ENCODE data around the gene SYN1.
"Not testable (repeated sequence)": the region's sequence is repeated elsewhere in the genome, so short reads cannot be mapped to it uniquely, and the experiment has no call there.

Gene SYN1

DNA sequence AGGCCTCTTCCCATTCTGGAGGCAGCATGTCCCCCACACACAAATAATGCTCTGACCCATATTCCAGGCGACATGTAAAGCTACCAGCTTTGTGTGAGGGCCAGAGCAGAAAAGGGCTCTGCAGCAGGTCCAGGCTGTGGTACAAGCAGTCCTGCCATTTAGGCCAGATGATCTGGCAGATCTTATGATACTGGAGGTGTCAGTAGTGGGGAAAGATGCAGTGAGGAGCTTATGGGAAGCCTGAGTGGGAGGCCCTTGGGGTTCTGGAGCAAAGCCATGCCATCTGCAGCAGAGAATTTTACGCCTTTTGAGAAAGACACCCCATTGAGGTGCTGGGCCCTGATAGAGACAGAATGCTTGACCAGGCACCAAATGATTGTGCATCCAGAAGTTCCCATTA is 7.7 kb downstream of the SYN1 start:
- Histone ChIP-seq H3K36me3 (ENCODE audit: insufficient read depth, low read length) (no peaks in the 10 kb centered on the region), H3K27ac (ENCODE audit: low read depth, low read length) (no peak overlapping the region), H3K4me3 (ENCODE audit: low read depth in 1 of 2, low read length in 2 of 2) (no peak overlapping the region), H3K4me1 (ENCODE audit: insufficient read depth, low read length) (no peaks in the 10 kb centered on the region), H3K27me3 (ENCODE audit: control insufficient read depth in 1 of 2, insufficient read depth in 2 of 2, low read length in 2 of 2) (no peaks in the 10 kb centered on the region), H3K9ac (ENCODE audit: low read length) (no peak overlapping the region), H3K9me3 (ENCODE audit: low read length) (no peaks in the 10 kb centered on the region)

- no peaks in the 10 kb centered on the region for H3K9me3 ChIP-seq (ENCODE audit: low read length)
- H3K27me3 ChIP-seq (ENCODE audit: control insufficient read depth in 1 of 2, insufficient read depth in 2 of 2, low read length in 2 of 2) = no peaks in the 10 kb centered on the region
- H3K27ac ChIP-seq (ENCODE audit: low read depth, low read length) = no peak overlapping the region
- H3K36me3 ChIP-seq (ENCODE audit: insufficient read depth, low read length) = no peaks in the 10 kb centered on the region
- no peak overlapping the region for H3K9ac ChIP-seq (ENCODE audit: low read length)
- H3K4me3 ChIP-seq (ENCODE audit: low read depth in 1 of 2, low read length in 2 of 2) = no peak overlapping the region
- no peaks in the 10 kb centered on the region for H3K4me1 ChIP-seq (ENCODE audit: insufficient read depth, low read length)
Observed at GRCh38 chrX:47611489-47611888, 8.2 kb downstream of the SYN1 start.

- H3K9me3 ChIP-seq (ENCODE audit: low read length) = no peaks in the 10 kb centered on the region
Observed at GRCh38 chrX:47610511-47610910, 9.1 kb downstream of the SYN1 start.

GRCh38 chrX:47608130-47608810 is 11.4 kb downstream of the SYN1 start:
- Histone ChIP-seq H3K4me1 (ENCODE audit: insufficient read depth, low read length) (no peaks in the 10 kb centered on the region), H3K4me3 (ENCODE audit: low read depth in 1 of 2, low read length in 2 of 2) (no peak overlapping the region), H3K36me3 (ENCODE audit: insufficient read depth, low read length) (no peaks in the 10 kb centered on the region), H3K9ac (ENCODE audit: low read length) (no peak overlapping the region), H3K27ac (ENCODE audit: low read depth, low read length) (no peak overlapping the region), H3K9me3 (ENCODE audit: low read length) (no peaks in the 10 kb centered on the region), H3K27me3 (ENCODE audit: control insufficient read depth in 1 of 2, insufficient read depth in 2 of 2, low read length in 2 of 2) (no peaks in the 10 kb centered on the region)

More at GRCh38 chrX:47610511-47610910, 9.1 kb downstream of the SYN1 start:
- Histone ChIP-seq H3K27ac (ENCODE audit: low read depth, low read length) (no peak overlapping the region), H3K4me3 (ENCODE audit: low read depth in 1 of 2, low read length in 2 of 2) (no peak overlapping the region), H3K9ac (ENCODE audit: low read length) (no peak overlapping the region), H3K36me3 (ENCODE audit: insufficient read depth, low read length) (no peaks in the 10 kb centered on the region), H3K27me3 (ENCODE audit: control insufficient read depth in 1 of 2, insufficient read depth in 2 of 2, low read length in 2 of 2) (no peaks in the 10 kb centered on the region), H3K4me1 (ENCODE audit: insufficient read depth, low read length) (no peaks in the 10 kb centered on the region)

DNA sequence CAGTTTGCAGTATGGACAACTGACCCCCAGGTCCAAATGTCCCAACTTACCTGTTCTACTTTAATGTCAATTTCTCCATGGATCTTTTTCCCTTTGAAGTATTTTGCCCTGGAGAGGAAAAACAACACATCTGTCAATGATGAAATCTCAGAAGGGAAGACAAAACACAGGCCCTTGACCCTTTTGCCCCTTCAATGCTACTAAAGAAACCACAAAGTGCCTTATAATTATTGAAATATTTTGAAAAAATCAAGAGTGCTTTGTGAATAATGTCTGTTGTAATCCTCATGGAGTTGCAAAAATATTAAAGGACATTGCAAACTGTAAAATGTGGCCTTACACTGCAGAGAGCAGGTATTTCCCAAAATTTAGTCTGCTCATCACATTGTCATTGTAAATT is 12.6 kb downstream of the SYN1 start:
- no peak overlapping the region for H3K4me3 ChIP-seq (ENCODE audit: low read depth in 1 of 2, low read length in 2 of 2)
- H3K36me3 ChIP-seq (ENCODE audit: insufficient read depth, low read length) = no peaks in the 10 kb centered on the region
- H3K27ac ChIP-seq (ENCODE audit: low read depth, low read length) = no peak overlapping the region
- no peak overlapping the region for H3K9ac ChIP-seq (ENCODE audit: low read length)
- H3K4me1 ChIP-seq (ENCODE audit: insufficient read depth, low read length) = no peaks in the 10 kb centered on the region
- H3K27me3 ChIP-seq (ENCODE audit: control insufficient read depth in 1 of 2, insufficient read depth in 2 of 2, low read length in 2 of 2) = no peaks in the 10 kb centered on the region
- H3K9me3 ChIP-seq (ENCODE audit: low read length) = no peaks in the 10 kb centered on the region

DNA sequence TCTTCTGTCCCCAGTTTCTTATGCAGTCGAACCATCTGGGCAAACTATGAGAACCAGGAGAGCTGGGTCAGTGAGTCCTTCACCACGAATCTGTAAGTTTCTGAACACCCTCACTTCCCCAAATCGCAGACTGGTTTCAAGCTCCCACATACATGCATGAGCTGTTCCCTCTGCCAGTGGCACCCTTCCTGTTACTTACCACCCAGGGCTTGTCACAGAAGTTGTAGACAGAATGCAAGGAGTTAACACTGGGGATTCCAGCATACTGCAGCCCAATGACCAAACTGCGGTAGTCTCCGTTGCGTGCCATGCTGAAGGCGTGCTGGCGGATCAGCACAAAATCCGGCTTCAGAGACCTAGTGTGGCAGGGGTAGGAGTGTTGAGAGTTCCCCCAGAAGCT is 14.6 kb downstream of the SYN1 start:
- Histone ChIP-seq H3K4me1 (ENCODE audit: insufficient read depth, low read length) (no peaks in the 10 kb centered on the region), H3K27me3 (ENCODE audit: control insufficient read depth in 1 of 2, insufficient read depth in 2 of 2, low read length in 2 of 2) (no peaks in the 10 kb centered on the region), H3K27ac (ENCODE audit: low read depth, low read length) (no peak overlapping the region), H3K4me3 (ENCODE audit: low read depth in 1 of 2, low read length in 2 of 2) (no peak overlapping the region), H3K9ac (ENCODE audit: low read length) (no peak overlapping the region), H3K36me3 (ENCODE audit: insufficient read depth, low read length) (no peaks in the 10 kb centered on the region), H3K9me3 (ENCODE audit: low read length) (no peaks in the 10 kb centered on the region)

- H3K9ac ChIP-seq (ENCODE audit: low read length); H3K4me1 ChIP-seq (ENCODE audit: insufficient read depth, low read length); H3K9me3 ChIP-seq (ENCODE audit: low read length); H3K36me3 ChIP-seq (ENCODE audit: insufficient read depth, low read length); H3K4me3 ChIP-seq (ENCODE audit: low read depth in 1 of 2, low read length in 2 of 2); H3K27ac ChIP-seq (ENCODE audit: low read depth, low read length); H3K27me3 ChIP-seq (ENCODE audit: control insufficient read depth in 1 of 2, insufficient read depth in 2 of 2, low read length in 2 of 2): not testable (repeated sequence)
Observed at GRCh38 chrX:47603125-47603524, 16.5 kb downstream of the SYN1 start.

- H3K9ac ChIP-seq (ENCODE audit: low read length) = no peak overlapping the region
- H3K27ac ChIP-seq (ENCODE audit: low read depth, low read length) = no peak overlapping the region
- no peaks in the 10 kb centered on the region for H3K27me3 ChIP-seq (ENCODE audit: control insufficient read depth in 1 of 2, insufficient read depth in 2 of 2, low read length in 2 of 2)
- peaks cover 9% of the 10 kb centered on the region for H3K9me3 ChIP-seq (ENCODE audit: low read length)
- no peak overlapping the region for H3K4me3 ChIP-seq (ENCODE audit: low read depth in 1 of 2, low read length in 2 of 2)
- H3K36me3 ChIP-seq (ENCODE audit: insufficient read depth, low read length) = no peaks in the 10 kb centered on the region
- no peaks in the 10 kb centered on the region for H3K4me1 ChIP-seq (ENCODE audit: insufficient read depth, low read length)
Observed at GRCh38 chrX:47597222-47597621, 22.4 kb downstream of the SYN1 start.

- H3K9ac ChIP-seq (ENCODE audit: low read length) = no peak overlapping the region
- no peak overlapping the region for H3K4me3 ChIP-seq (ENCODE audit: low read depth in 1 of 2, low read length in 2 of 2)
- no peaks in the 10 kb centered on the region for H3K36me3 ChIP-seq (ENCODE audit: insufficient read depth, low read length)
- peaks cover 9% of the 10 kb centered on the region for H3K9me3 ChIP-seq (ENCODE audit: low read length)
- H3K27ac ChIP-seq (ENCODE audit: low read depth, low read length) = no peak overlapping the region
- no peaks in the 10 kb centered on the region for H3K4me1 ChIP-seq (ENCODE audit: insufficient read depth, low read length)
- H3K27me3 ChIP-seq (ENCODE audit: control insufficient read depth in 1 of 2, insufficient read depth in 2 of 2, low read length in 2 of 2) = no peaks in the 10 kb centered on the region
Observed at GRCh38 chrX:47596256-47596655, 23.4 kb downstream of the SYN1 start.

DNA sequence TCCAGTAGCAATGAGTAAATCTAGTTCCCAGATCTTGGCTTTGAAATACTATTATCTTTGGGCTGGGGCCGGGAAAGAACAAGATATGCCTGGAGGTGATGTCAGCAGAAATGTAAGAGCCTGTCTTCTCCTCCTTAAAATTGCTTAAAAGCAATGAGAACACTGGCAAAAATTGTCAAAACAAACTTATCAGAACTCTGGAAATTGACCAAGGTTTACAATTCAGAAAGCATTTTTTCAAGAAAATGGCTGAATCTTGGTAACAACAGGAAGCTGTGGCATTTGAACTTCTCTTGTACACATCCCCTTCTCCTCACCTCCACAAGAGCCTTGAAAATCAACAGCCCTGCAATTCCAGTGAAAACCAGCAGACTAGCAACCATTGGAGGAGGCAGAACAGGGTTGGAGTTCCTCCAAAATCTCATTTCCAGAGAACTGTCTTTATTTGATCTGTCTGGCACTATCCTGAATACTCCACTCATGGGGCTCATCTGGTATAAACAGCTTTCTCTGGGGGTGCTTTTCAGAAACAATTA is 23.9 kb downstream of the SYN1 start:
- H3K4me3 ChIP-seq (ENCODE audit: low read depth in 1 of 2, low read length in 2 of 2) = no peak overlapping the region
- H3K4me1 ChIP-seq (ENCODE audit: insufficient read depth, low read length) = no peaks in the 10 kb centered on the region
- H3K9me3 ChIP-seq (ENCODE audit: low read length) = peaks cover 9% of the 10 kb centered on the region
- no peak overlapping the region for H3K9ac ChIP-seq (ENCODE audit: low read length)
- no peak overlapping the region for H3K27ac ChIP-seq (ENCODE audit: low read depth, low read length)
- H3K27me3 ChIP-seq (ENCODE audit: control insufficient read depth in 1 of 2, insufficient read depth in 2 of 2, low read length in 2 of 2) = no peaks in the 10 kb centered on the region
- no peaks in the 10 kb centered on the region for H3K36me3 ChIP-seq (ENCODE audit: insufficient read depth, low read length)

DNA sequence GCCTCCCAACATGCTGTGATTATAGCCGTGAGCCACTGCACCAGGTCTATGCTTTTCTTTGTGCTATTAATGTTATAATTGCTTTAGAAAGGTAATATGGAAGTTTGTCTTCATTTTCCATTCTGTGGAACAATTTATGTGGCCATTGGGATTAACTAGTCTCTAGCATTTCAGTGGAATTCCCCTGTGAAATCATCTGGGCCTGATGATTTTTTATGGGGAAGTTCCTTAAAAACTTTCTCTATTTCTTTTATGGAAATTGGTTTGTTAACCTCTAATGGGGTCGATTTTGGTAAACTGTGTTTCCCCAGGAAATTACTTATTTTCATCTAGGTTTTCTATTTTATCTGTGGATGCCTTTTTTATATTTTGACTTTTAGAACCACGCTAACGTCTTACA is 26.1 kb downstream of the SYN1 start:
- H3K4me1 ChIP-seq (ENCODE audit: insufficient read depth, low read length) = no peaks in the 10 kb centered on the region
- H3K27ac ChIP-seq (ENCODE audit: low read depth, low read length) = no peak overlapping the region
- H3K36me3 ChIP-seq (ENCODE audit: insufficient read depth, low read length) = no peaks in the 10 kb centered on the region
- H3K4me3 ChIP-seq (ENCODE audit: low read depth in 1 of 2, low read length in 2 of 2) = no peak overlapping the region
- peaks cover 9% of the 10 kb centered on the region for H3K9me3 ChIP-seq (ENCODE audit: low read length)
- no peaks in the 10 kb centered on the region for H3K27me3 ChIP-seq (ENCODE audit: control insufficient read depth in 1 of 2, insufficient read depth in 2 of 2, low read length in 2 of 2)
- H3K9ac ChIP-seq (ENCODE audit: low read length) = no peak overlapping the region

- Histone ChIP-seq H3K27ac (ENCODE audit: low read depth, low read length) (no peak overlapping the region), H3K4me1 (ENCODE audit: insufficient read depth, low read length) (no peaks in the 10 kb centered on the region), H3K36me3 (ENCODE audit: insufficient read depth, low read length) (no peaks in the 10 kb centered on the region), H3K27me3 (ENCODE audit: control insufficient read depth in 1 of 2, insufficient read depth in 2 of 2, low read length in 2 of 2) (no peaks in the 10 kb centered on the region), H3K4me3 (ENCODE audit: low read depth in 1 of 2, low read length in 2 of 2) (no peak overlapping the region), H3K9me3 (ENCODE audit: low read length) (peaks cover under 1% of the 10 kb centered on the region), H3K9ac (ENCODE audit: low read length) (no peak overlapping the region)
Observed at GRCh38 chrX:47590984-47591383, 28.7 kb downstream of the SYN1 start.

Data from muscle layer of colon (tissue), 2 donors.